GM23338 (cell line): ENCODE results near the gene GPC5. TPM values are rescaled to one million over a fixed set of nuclear protein-coding genes. Genes with fewer than 3 reads are reported as not detected.

Experiments used
- ATAC-seq: fragments of 200-7000 bp; cut with Tn5 transposase; 3 replicates; pipeline ENCODE4 v1.9.1; 2020
- DNase-seq: peaks from one replicate; pipeline ENCODE4 v3.0.0-alpha.2; 2015; ENCODE audit warnings: low spot score
- H2AFZ ChIP-seq: fragments of 200-600 bp; sonication (generic); 2 replicates; pipeline ENCODE4 v1.8.0; 2016; ENCODE audit warnings: antibody characterized with exemption, mild to moderate bottlenecking, moderate library complexity
- H3F3A ChIP-seq: fragments of 200-600 bp; sonication (generic); replicated peaks from 2 replicates; pipeline ENCODE4 v1.8.0; 2017; ENCODE audit warnings: antibody characterized with exemption, mixed run types, low read depth
- H3K27ac ChIP-seq: fragments of 200-600 bp; sonication (generic); 2 replicates; pipeline ENCODE4 v1.6.1; 2016; ENCODE audit warnings: low read depth
- H3K27me3 ChIP-seq: fragments of 200-600 bp; sonication (generic); 2 replicates; pipeline ENCODE4 v1.8.0; 2016; ENCODE audit warnings: mild to moderate bottlenecking, mixed run types, moderate library complexity; ENCODE audit not compliant: insufficient read depth
- H3K36me3 ChIP-seq: fragments of 200-600 bp; sonication (generic); 2 replicates; pipeline ENCODE4 v1.8.0; 2016; ENCODE audit warnings: mild to moderate bottlenecking; ENCODE audit not compliant: insufficient read depth
- H3K4me1 ChIP-seq: fragments of 200-600 bp; sonication (generic); 2 replicates; pipeline ENCODE4 v1.8.0; 2016; ENCODE audit warnings: mild to moderate bottlenecking, moderate library complexity; ENCODE audit not compliant: insufficient read depth
- H3K4me2 ChIP-seq: fragments of 200-600 bp; sonication (generic); 2 replicates; pipeline ENCODE4 v1.7.1; 2017; ENCODE audit warnings: mixed run types
- H3K4me3 ChIP-seq: fragments of 200-600 bp; sonication (generic); 2 replicates; pipeline ENCODE4 v1.6.1; 2016; ENCODE audit warnings: mixed run types
- H3K79me2 ChIP-seq: fragments of 200-600 bp; sonication (generic); replicated peaks from 2 replicates; pipeline ENCODE4 v1.8.0; 2017; ENCODE audit warnings: mild to moderate bottlenecking; ENCODE audit not compliant: insufficient read depth
- H3K9me2 ChIP-seq: fragments of 200-600 bp; sonication (generic); 2 replicates; pipeline ENCODE4 v1.8.0; 2017; ENCODE audit not compliant: insufficient read depth
- H4K20me1 ChIP-seq: fragments of 200-600 bp; sonication (generic); replicated peaks from 2 replicates; pipeline ENCODE4 v1.8.0; 2017; ENCODE audit warnings: mild to moderate bottlenecking; ENCODE audit not compliant: insufficient read depth
- H3K27ac Mint-ChIP-seq: 2 replicates; pipeline ENCODE4 v1.8.0; 2020; ENCODE audit warnings: inconsistent platforms, mild to moderate bottlenecking, moderate library complexity, mixed read lengths
- H3K27me3 Mint-ChIP-seq: 3 replicates; pipeline ENCODE4 v1.8.0; 2022; ENCODE audit warnings: low read depth, mild to moderate bottlenecking, moderate library complexity, mixed read lengths, inconsistent platforms; ENCODE audit not compliant: insufficient read depth, poor library complexity
- H3K36me3 Mint-ChIP-seq: 3 replicates; pipeline ENCODE4 v1.8.0; 2021; ENCODE audit warnings: low read depth, mild to moderate bottlenecking, inconsistent platforms, moderate library complexity, mixed read lengths
- H3K4me1 Mint-ChIP-seq: 3 replicates; pipeline ENCODE4 v1.8.0; 2020; ENCODE audit warnings: mild to moderate bottlenecking, inconsistent platforms, mixed read lengths
- H3K4me3 Mint-ChIP-seq: 3 replicates; pipeline ENCODE4 v1.8.0; 2021; ENCODE audit warnings: moderate library complexity, mild to moderate bottlenecking, inconsistent platforms, mixed read lengths
- H3K9me3 Mint-ChIP-seq: 3 replicates; pipeline ENCODE4 v1.8.0; 2020; ENCODE audit warnings: moderate library complexity, mild to moderate bottlenecking, inconsistent platforms, mixed read lengths
- CREB1 ChIP-seq: fragments of 250-450 bp; sonication (Bioruptor Pico); IDR thresholded peaks from 2 replicates; pipeline ENCODE4 v1.5.0; 2020; ENCODE audit warnings: low read depth, mild to moderate bottlenecking, moderate library complexity
- ETS1 ChIP-seq: IDR thresholded peaks from 2 replicates; pipeline ENCODE4 v1.6.1; 2016; ENCODE audit warnings: antibody characterized with exemption
- EZH2 ChIP-seq: fragments of 200-600 bp; sonication (generic); IDR thresholded peaks from one replicate; pipeline ENCODE4 v1.8.0; 2017; ENCODE audit warnings: antibody characterized with exemption, mild to moderate bottlenecking, low read depth; ENCODE audit not compliant: unreplicated experiment
- EZH2phosphoT487 ChIP-seq: fragments of 200-600 bp; sonication (generic); IDR thresholded peaks from one replicate; pipeline ENCODE4 v1.8.1; 2018; ENCODE audit warnings: antibody characterized with exemption; ENCODE audit not compliant: unreplicated experiment
- JUNB ChIP-seq: IDR thresholded peaks from one replicate; pipeline ENCODE4 v1.6.1; 2016; ENCODE audit warnings: antibody characterized with exemption; ENCODE audit not compliant: unreplicated experiment
- NANOG ChIP-seq: IDR thresholded peaks from 2 replicates; pipeline ENCODE4 v1.6.1; 2016; ENCODE audit warnings: antibody characterized with exemption, borderline replicate concordance
- POLR2AphosphoS5 ChIP-seq: IDR thresholded peaks from 2 replicates; pipeline ENCODE4 v1.6.1; 2016; ENCODE audit warnings: antibody characterized with exemption, low read depth
- STAT1 ChIP-seq: IDR thresholded peaks from one replicate; pipeline ENCODE4 v1.6.1; 2016; ENCODE audit warnings: antibody characterized with exemption; ENCODE audit not compliant: unreplicated experiment
- ZNF114 ChIP-seq: fragments of 250-450 bp; sonication (Bioruptor Pico); IDR thresholded peaks from 2 replicates; pipeline ENCODE4 v1.5.0; 2020; ENCODE audit warnings: mild to moderate bottlenecking, moderate library complexity
- ZNF331 ChIP-seq: fragments of 250-450 bp; sonication (Bioruptor Pico); IDR thresholded peaks from 2 replicates; pipeline ENCODE4 v1.5.0; 2020; ENCODE audit warnings: low read depth, mild to moderate bottlenecking, moderate library complexity
- ZNF462 ChIP-seq: fragments of 250-450 bp; sonication (Bioruptor Pico); IDR thresholded peaks from 2 replicates; pipeline ENCODE4 v1.5.0; 2020; ENCODE audit warnings: mild to moderate bottlenecking, moderate library complexity
- polyA plus RNA-seq: library from polyadenylated mRNA; unstranded; fragments of >200 nt; fragmentation: Nextera tagmentation; extraction: Ambion mirVana; gene quantifications from 2 replicates; pipeline ENCODE4 v1.2.1, GENCODE V29; 2016
- total RNA-seq: library from RNA; depleted of rRNA; stranded (reverse); fragments of >200 nt; shearing (Covaris generic); gene quantifications from 2 replicates; pipeline ENCODE4 v1.2.3, GENCODE V29; 2014
- TF ChIP-seq, protein P1 (sequence below): IDR thresholded peaks from one replicate; pipeline ENCODE4 v1.6.1; 2018; ENCODE audit warnings: antibody characterized with exemption; ENCODE audit not compliant: unreplicated experiment
- TF ChIP-seq, protein P2 (sequence below), 2 experiments: fragments of 200-600 bp in 1 of 2; sonication (generic) in 1 of 2; conservative IDR thresholded peaks; 2 replicates each; pipeline versions ENCODE4 v1.5.1 to v1.6.1; 2016 to 2017; ENCODE audit warnings: antibody characterized with exemption in 2 of 2, low read depth in 2 of 2, mild to moderate bottlenecking in 2 of 2, moderate library complexity in 1 of 2

GPC5 gene
- total and polyA plus RNA-seq, 2 experiments from 2014 or later = 0.95 to 1.1 TPM

- Mint-ChIP-seq H3K4me3 (no peak overlapping the region), H3K27ac (no peak overlapping the region), H3K27me3 (no peaks in the 10 kb centered on the region), H3K9me3 (no peaks in the 10 kb centered on the region; the same call in 2 of the 3 replicates), H3K36me3 (no peaks in the 10 kb centered on the region), H3K4me1 (no peaks in the 10 kb centered on the region)
- no peaks in the 10 kb centered on the region for H3F3A ChIP-seq
- no peak overlapping the region for H3K27ac ChIP-seq
- no peaks in the 10 kb centered on the region for H3K4me1 ChIP-seq
- ATAC-seq (no peak), DNase-seq (no peak)
- H3K27me3 ChIP-seq = no peaks in the 10 kb centered on the region
- H2AFZ ChIP-seq = no peak overlapping the region
- no peak overlapping the region for H3K4me2 ChIP-seq
- H3K36me3 ChIP-seq = no peaks in the 10 kb centered on the region
- no peaks in the 10 kb centered on the region for H3K9me2 ChIP-seq
- TF ChIP-seq ETS1 = no peak
- no peak for TF ChIP-seq ZNF114 (CRISPR knock-in tag)
- TF ChIP-seq EZH2phosphoT487 = no peak
- TF ChIP-seq STAT1 = no peak
- no peak for TF ChIP-seq CREB1 (CRISPR knock-in tag)
- TF ChIP-seq, protein P1, sequence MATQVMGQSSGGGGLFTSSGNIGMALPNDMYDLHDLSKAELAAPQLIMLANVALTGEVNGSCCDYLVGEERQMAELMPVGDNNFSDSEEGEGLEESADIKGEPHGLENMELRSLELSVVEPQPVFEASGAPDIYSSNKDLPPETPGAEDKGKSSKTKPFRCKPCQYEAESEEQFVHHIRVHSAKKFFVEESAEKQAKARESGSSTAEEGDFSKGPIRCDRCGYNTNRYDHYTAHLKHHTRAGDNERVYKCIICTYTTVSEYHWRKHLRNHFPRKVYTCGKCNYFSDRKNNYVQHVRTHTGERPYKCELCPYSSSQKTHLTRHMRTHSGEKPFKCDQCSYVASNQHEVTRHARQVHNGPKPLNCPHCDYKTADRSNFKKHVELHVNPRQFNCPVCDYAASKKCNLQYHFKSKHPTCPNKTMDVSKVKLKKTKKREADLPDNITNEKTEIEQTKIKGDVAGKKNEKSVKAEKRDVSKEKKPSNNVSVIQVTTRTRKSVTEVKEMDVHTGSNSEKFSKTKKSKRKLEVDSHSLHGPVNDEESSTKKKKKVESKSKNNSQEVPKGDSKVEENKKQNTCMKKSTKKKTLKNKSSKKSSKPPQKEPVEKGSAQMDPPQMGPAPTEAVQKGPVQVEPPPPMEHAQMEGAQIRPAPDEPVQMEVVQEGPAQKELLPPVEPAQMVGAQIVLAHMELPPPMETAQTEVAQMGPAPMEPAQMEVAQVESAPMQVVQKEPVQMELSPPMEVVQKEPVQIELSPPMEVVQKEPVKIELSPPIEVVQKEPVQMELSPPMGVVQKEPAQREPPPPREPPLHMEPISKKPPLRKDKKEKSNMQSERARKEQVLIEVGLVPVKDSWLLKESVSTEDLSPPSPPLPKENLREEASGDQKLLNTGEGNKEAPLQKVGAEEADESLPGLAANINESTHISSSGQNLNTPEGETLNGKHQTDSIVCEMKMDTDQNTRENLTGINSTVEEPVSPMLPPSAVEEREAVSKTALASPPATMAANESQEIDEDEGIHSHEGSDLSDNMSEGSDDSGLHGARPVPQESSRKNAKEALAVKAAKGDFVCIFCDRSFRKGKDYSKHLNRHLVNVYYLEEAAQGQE = no peak
- no peak for TF ChIP-seq NANOG
- TF ChIP-seq, protein P2, sequence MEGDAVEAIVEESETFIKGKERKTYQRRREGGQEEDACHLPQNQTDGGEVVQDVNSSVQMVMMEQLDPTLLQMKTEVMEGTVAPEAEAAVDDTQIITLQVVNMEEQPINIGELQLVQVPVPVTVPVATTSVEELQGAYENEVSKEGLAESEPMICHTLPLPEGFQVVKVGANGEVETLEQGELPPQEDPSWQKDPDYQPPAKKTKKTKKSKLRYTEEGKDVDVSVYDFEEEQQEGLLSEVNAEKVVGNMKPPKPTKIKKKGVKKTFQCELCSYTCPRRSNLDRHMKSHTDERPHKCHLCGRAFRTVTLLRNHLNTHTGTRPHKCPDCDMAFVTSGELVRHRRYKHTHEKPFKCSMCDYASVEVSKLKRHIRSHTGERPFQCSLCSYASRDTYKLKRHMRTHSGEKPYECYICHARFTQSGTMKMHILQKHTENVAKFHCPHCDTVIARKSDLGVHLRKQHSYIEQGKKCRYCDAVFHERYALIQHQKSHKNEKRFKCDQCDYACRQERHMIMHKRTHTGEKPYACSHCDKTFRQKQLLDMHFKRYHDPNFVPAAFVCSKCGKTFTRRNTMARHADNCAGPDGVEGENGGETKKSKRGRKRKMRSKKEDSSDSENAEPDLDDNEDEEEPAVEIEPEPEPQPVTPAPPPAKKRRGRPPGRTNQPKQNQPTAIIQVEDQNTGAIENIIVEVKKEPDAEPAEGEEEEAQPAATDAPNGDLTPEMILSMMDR (conservative IDR thresholded peaks at IDR 0.05; ENCODE audit: low read depth in 2 of 2) = no peak
- TF ChIP-seq ZNF462 (CRISPR knock-in tag) = no peak
- TF ChIP-seq ZNF331 = no peak
- no peak for TF ChIP-seq JUNB
- no peak for TF ChIP-seq EZH2
- TF ChIP-seq POLR2AphosphoS5 = no peak
- H3K79me2 ChIP-seq = no peaks in the 10 kb centered on the region
- H3K4me3 ChIP-seq = no peak overlapping the region
- H4K20me1 ChIP-seq = no peaks in the 10 kb centered on the region
These were observed 200.2 kb downstream of the GPC5 start for GRCh38 chr13:91598655-91599054.
